ENCODE measurements around the gene TET3. TPM values are rescaled to one million over a fixed set of nuclear protein-coding genes. Genes with fewer than 3 reads are reported as not detected.

Gene TET3
- total and polyA plus RNA-seq, 2 of the 8 experiments (the other 6 are each of a cell fraction or from before 2014, with no cell fraction given) = 4.5 to 21.1 TPM

DNA sequence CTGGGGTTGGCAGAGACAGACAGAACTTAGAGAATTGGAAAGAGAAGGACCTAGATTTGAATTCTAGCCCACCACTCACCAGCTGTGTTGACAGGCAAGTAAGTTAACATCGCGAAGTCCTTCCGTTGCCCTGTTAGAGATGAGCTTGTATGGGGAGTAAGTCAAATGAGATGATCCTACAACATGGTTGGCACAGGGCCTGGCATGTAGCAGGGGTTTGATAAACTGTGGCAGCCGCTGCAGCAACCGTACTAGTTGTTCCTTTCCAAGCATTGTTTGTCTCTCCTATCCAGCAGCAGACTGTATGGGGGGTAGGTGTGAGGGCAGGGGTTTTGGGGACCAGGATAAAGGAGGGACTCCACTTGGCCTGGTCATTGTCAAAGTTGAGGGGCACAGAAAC, 16.0 kb downstream of the TET3 start:
- Histone ChIP-seq H3K4ac (replicated peaks; ENCODE audit: insufficient read length, low read depth, low read length) (no peak overlapping the region), H2AFZ (ENCODE audit: low read length) (no peak overlapping the region), H2BK5ac (ENCODE audit: low read depth, low read length) (no peak overlapping the region), H3K23me2 (ENCODE audit: low read depth, low read length) (peaks cover 2% of the 10 kb centered on the region; the same call in 1 of the 2 replicates), H4K91ac (replicated peaks; ENCODE audit: insufficient read length, low read length) (no peak overlapping the region), H3K79me2 (ENCODE audit: control insufficient read depth in 1 of 2, insufficient read depth in 2 of 2, low read length in 2 of 2) (peaks cover 0 to 82% of the 10 kb centered on the region in 2 experiments; a peak in 2 of 4 replicates), H4K8ac (ENCODE audit: extremely low read depth, insufficient read depth, low read length) (no peak overlapping the region), H4K5ac (ENCODE audit: insufficient read length, low read depth, low read length) (no peak overlapping the region), H3K14ac (ENCODE audit: insufficient read length) (no peak overlapping the region), H3K4me2 (ENCODE audit: insufficient read depth in 1 of 2, low read depth in 2 of 2, low read length in 2 of 2) (peak overlapping the region in 1 of 2 experiments; percentile 11; a peak in 2 of 4 replicates), H3K23ac (ENCODE audit: insufficient read length) (no peak overlapping the region), H4K20me1 (replicated peaks in 1 of 2; ENCODE audit: control insufficient read depth in 1 of 2, insufficient read depth in 2 of 2, low read length in 2 of 2) (peaks cover 35 to 54% of the 10 kb centered on the region in 2 experiments), H3K4me1 (replicated peaks in 1 of 4; ENCODE audit: control insufficient read depth in 3 of 4, insufficient read depth in 4 of 4, low read length in 3 of 4) (peaks cover 14 to 38% (median 21%) of the 10 kb centered on the region in 4 experiments), H3K27me3 (replicated peaks in 1 of 4; ENCODE audit: control insufficient read depth in 3 of 4, extremely low read depth in 1 of 4, insufficient read depth in 3 of 4, low read length in 3 of 4) (no peaks in the 10 kb centered on the region), H2BK12ac (ENCODE audit: low read depth, low read length) (no peak overlapping the region), H3K27ac (ENCODE audit: low read depth, low read length) (no peak overlapping the region), H3K9me3 (ENCODE audit: insufficient read depth in 2 of 2, low read depth in 1 of 2, low read length in 1 of 2) (no peaks in the 10 kb centered on the region), H3K9ac (replicated peaks in 1 of 4; ENCODE audit: extremely low read depth in 1 of 4, low read depth in 3 of 4, low read length in 3 of 4) (no peak overlapping the region), H2BK120ac (replicated peaks; ENCODE audit: low read depth, low read length) (no peak overlapping the region), H3K18ac (ENCODE audit: extremely low read depth, low read length) (no peak overlapping the region), H3K36me3 (ENCODE audit: control insufficient read depth in 2 of 4, insufficient read depth in 4 of 4, low read length in 3 of 4) (peaks cover 0 to under 1% (median 0%) of the 10 kb centered on the region in 4 experiments; a peak in 1 of 8 replicates), H2AK5ac (ENCODE audit: low read depth, low read length) (no peak overlapping the region), H3K4me3 (ENCODE audit: extremely low read depth in 1 of 4, insufficient read depth in 2 of 4, low read depth in 3 of 4, low read length in 4 of 4) (no peak overlapping the region), H2BK20ac (ENCODE audit: low read length) (no peak overlapping the region), H3K56ac (replicated peaks; ENCODE audit: insufficient read length, low read depth, low read length) (no peak overlapping the region), H2BK15ac (ENCODE audit: low read length) (no peak overlapping the region), H3K79me1 (ENCODE audit: low read depth, low read length) (peaks cover 24% of the 10 kb centered on the region)
- TF ChIP-seq NRF1 (IDR thresholded peaks at IDR 0.05; ENCODE audit: low read depth, low read length) (no peak), NANOG (IDR thresholded peaks at IDR 0.05; ENCODE audit: insufficient read depth, low read depth, low read length, poor library complexity, severe bottlenecking) (no peak), KDM4A (IDR thresholded peaks at IDR 0.05; ENCODE audit: low read depth, low read length, severe bottlenecking) (no peak)
- ChIA-PET CTCF (ENCODE audit: partially characterized antibody) (interaction anchor here (0.9 to 1.4 kb wide), 5 partner anchors 31 to 125 kb away, joined by 3 to 6 read pairs (median 5); no protein-coding TSS in a partner anchor), POLR2A (ENCODE audit: partially characterized antibody) (interaction anchor here (0.7 to 11.4 kb wide), 12 partner anchors 9 to 391 kb away, joined by 3 to 94 read pairs (median 4); partner anchors contain the start of genes DGUOK, MOB1A and TET3)
- FAIRE-seq = no peak
- no peak for DNase-seq (ENCODE audit: low read depth in 1 of 2, low spot score in 2 of 2)
- WGBS, 2 experiments (ENCODE audit: extremely low coverage in 1 of 2, insufficient coverage in 1 of 2, insufficient read length in 1 of 2, insufficient replicate concordance in 2 of 2, low coverage in 1 of 2, low lambda C conversion rate in 2 of 2, missing lambda C conversion rate in 1 of 2) = 81% methylated on average over 5 of the region's 5 CpGs; no CpG with 5 or more reads in 1 of the 2 experiments

All from H1 (cell line).